ENCODE data around the gene PDE4D. TPM values are rescaled to one million over a fixed set of nuclear protein-coding genes. Genes with fewer than 3 reads are reported as not detected.
A peak's percentile ranks its signal among the peaks of the same experiment; 100 is the strongest.

Gene PDE4D
- total RNA-seq, 1 experiment from 2014 or later = 32.5 TPM

GRCh38 chr5:59863777-59864176, 29.7 kb downstream of the PDE4D start:
- H3K4me3 ChIP-seq = no peak overlapping the region
- DNase-seq = no peak
- H3K36me3 ChIP-seq = no peaks in the 10 kb centered on the region
- H3K4me1 ChIP-seq = peaks cover 12% of the 10 kb centered on the region
- 0 out of 2 replicates have a peak, but pooled peaks cover 2% of the 10 kb centered on the region for H3K9me3 ChIP-seq (replicated peaks)
- no peak overlapping the region for H3K27ac ChIP-seq
- no peaks in the 10 kb centered on the region for H3K27me3 ChIP-seq

DNA sequence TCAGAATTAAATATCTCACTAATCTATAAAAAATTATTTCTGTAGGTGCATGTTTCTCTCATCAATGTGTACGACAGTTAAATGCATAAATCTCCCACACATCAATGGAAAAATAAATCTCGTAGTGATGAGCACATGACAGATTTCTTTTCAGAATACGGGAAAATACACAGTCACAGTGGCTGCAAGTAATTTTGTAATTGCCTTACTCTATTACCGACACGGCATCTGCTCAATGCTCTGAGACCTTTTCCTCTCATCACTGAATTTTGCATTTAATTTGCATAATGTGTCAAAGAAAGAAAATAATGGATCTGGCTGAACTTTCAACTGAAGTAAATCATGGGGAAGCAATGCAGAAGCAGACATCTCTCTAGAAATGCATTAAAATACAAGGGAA, 37.2 kb downstream of the PDE4D start:
- H3K27me3 ChIP-seq = no peaks in the 10 kb centered on the region; the same call in 1 of the 2 replicates
- H3K4me1 ChIP-seq = peaks cover 2% of the 10 kb centered on the region
- H3K36me3 ChIP-seq = no peaks in the 10 kb centered on the region
- no peak overlapping the region for H3K4me3 ChIP-seq
- 0 out of 2 replicates have a peak, but pooled peaks cover 2% of the 10 kb centered on the region for H3K9me3 ChIP-seq (replicated peaks)
- no peak for DNase-seq
- H3K27ac ChIP-seq = no peak overlapping the region

DNA sequence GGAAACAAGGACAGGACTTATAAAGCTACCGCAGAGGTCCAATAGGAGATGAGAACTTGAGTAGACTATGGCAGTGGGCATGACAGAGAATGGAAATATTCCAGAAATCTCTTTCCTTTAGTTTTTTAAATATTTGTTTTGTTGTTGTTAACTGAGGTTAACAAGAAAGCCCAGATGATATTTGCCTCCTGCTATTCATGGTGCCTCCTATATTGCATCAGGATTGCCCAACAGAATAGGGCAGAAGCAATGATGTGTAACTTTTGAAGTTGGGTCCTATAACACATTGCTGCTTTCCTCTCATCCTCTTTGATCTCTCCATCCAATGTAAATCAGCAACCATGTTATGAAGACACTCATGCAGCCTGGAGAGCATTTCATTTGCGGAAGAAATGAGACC, 42.8 kb downstream of the PDE4D start:
- Histone ChIP-seq H3K27me3 (no peaks in the 10 kb centered on the region; the same call in 1 of the 2 replicates), H3K9me3 (replicated peaks) (no peaks in the 10 kb centered on the region), H3K4me3 (no peak overlapping the region), H3K4me1 (no peaks in the 10 kb centered on the region), H3K36me3 (no peaks in the 10 kb centered on the region), H3K27ac (no peak overlapping the region)
- DNase-seq = no peak

GRCh38 chr5:59847586-59847985, 45.9 kb downstream of the PDE4D start:
- H3K36me3 ChIP-seq = no peaks in the 10 kb centered on the region
- H3K27ac ChIP-seq = no peak overlapping the region
- H3K4me1 ChIP-seq = no peaks in the 10 kb centered on the region
- H3K4me3 ChIP-seq = no peak overlapping the region
- DNase-seq = no peak
- no peaks in the 10 kb centered on the region for H3K27me3 ChIP-seq
- H3K9me3 ChIP-seq (replicated peaks) = no peaks in the 10 kb centered on the region

DNA sequence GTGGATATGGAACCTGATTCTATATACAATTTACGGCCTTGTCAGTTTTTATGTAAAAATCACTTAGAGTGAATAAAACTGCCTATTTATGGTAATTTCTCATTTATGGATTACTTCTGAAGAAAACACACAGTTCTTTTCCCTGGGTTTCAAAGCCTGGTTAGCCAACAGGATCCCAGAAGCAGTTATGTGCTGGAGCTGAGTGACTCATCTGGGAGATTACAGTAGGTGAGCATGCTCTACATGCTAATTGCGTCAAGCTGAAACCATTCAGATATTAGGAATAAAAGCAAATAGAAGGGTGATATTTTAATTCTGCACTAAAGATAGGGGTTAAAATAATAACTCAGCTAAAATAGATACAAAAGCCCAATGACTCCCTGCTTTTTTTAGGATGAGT, 47.8 kb downstream of the PDE4D start:
- Histone ChIP-seq H3K4me1 (peaks cover 8% of the 10 kb centered on the region), H3K4me3 (no peak overlapping the region), H3K36me3 (no peaks in the 10 kb centered on the region), H3K27ac (no peak overlapping the region), H3K27me3 (no peaks in the 10 kb centered on the region), H3K9me3 (replicated peaks) (no peaks in the 10 kb centered on the region)
- DNase-seq = no peak

DNA sequence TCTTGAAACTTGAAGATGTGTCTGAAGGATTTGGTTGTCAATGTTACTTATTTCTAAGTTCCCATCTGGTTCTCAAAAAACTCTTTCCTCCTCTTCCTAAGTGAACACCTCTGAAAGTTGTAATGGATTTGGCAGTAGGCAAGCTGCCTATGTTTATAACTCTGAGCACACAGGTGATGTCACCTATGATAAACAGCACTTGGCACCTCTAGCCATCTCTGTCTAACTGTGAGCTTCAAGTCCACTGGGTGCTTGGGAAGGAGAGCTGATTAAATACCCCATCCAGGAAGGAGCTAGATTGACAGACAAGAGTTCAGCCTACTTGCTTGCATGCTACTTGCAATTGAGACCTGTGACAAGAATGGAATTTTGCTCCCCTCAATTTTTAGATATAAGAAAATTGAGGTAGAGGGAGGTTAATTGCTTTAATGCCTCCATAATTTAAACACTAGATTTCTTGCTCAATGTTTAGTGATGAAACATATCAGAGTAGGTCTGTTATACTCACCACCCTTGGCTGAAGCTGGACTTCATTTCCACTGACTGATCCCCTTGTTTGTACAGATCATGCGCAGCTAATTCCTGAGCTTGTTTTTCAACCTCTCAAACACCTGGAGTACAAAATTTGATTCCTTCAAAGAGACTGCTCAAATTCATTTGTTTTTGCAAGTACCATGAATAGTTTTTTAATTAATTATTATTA, 49.9 kb downstream of the PDE4D start:
- Histone ChIP-seq H3K27me3 (no peaks in the 10 kb centered on the region), H3K4me1 (peaks cover 16% of the 10 kb centered on the region), H3K9me3 (replicated peaks) (no peaks in the 10 kb centered on the region), H3K36me3 (no peaks in the 10 kb centered on the region), H3K4me3 (no peak overlapping the region), H3K27ac (no peak overlapping the region)
- DNase-seq = no peak

- no peak for DNase-seq
- no peaks in the 10 kb centered on the region for H3K27me3 ChIP-seq
Observed at GRCh38 chr5:59842999-59843398, 50.5 kb downstream of the PDE4D start.

DNA sequence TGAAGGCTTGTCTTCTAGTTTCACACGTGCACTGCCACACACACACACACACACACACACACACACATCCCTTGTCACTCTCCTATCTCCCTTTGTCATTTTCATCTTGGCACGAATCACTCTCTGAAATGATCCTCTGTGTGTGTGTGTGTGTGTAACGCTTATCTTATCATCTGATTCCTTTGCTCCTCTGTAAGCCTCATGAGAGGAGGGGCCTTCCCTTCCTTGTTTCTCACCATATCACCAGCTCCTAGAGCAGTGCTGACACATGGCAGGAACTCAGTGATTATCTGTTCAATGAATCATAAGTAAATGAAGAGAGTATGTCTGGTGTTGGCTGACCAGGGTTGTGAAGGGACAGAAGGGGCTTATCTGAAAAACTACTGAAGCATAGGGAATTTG, 53.3 kb downstream of the PDE4D start:
- Histone ChIP-seq H3K9me3 (replicated peaks) (no peaks in the 10 kb centered on the region), H3K27me3 (no peaks in the 10 kb centered on the region), H3K27ac (peak overlapping the region; percentile 30), H3K4me3 (no peak overlapping the region), H3K36me3 (no peaks in the 10 kb centered on the region), H3K4me1 (peaks cover 16% of the 10 kb centered on the region)
- peak; percentile 47 to 63 for DNase-seq

More at GRCh38 chr5:59842999-59843398, 50.5 kb downstream of the PDE4D start:
- Histone ChIP-seq H3K4me3 (no peak overlapping the region), H3K9me3 (replicated peaks) (no peaks in the 10 kb centered on the region), H3K4me1 (peaks cover 16% of the 10 kb centered on the region), H3K36me3 (no peaks in the 10 kb centered on the region), H3K27ac (no peak overlapping the region)

- no peaks in the 10 kb centered on the region for H3K27me3 ChIP-seq
- no peaks in the 10 kb centered on the region for H3K36me3 ChIP-seq
- no peak for DNase-seq
- peaks cover 16% of the 10 kb centered on the region for H3K4me1 ChIP-seq
- H3K9me3 ChIP-seq (replicated peaks) = no peaks in the 10 kb centered on the region
- no peak overlapping the region for H3K4me3 ChIP-seq
- no peak overlapping the region for H3K27ac ChIP-seq
Observed at GRCh38 chr5:59838989-59839388, 54.5 kb downstream of the PDE4D start.

- Histone ChIP-seq H3K4me3 (no peak overlapping the region), H3K27ac (no peak overlapping the region), H3K9me3 (replicated peaks) (no peaks in the 10 kb centered on the region), H3K36me3 (no peaks in the 10 kb centered on the region), H3K4me1 (peaks cover 24% of the 10 kb centered on the region), H3K27me3 (no peaks in the 10 kb centered on the region)
- DNase-seq = no peak
Observed at GRCh38 chr5:59838067-59838466, 55.5 kb downstream of the PDE4D start.

DNA sequence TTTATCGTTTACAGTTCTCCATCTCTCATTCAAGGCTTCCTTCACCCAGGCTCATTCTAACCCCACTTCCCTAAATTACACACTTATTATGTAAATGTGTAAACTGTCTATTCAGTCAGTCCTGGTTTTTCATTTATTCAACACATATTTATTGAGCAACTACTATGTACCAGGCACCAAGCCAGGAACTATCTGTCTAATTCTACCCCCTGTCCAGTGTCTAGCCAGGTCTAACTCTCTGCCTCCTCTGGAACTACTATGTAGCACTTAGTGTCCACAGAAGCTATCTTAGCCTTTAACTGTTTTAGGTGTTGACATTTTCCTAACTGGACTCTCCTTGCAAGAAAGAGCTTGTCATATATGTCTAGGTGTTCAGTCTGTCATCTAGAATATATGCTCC, 56.5 kb downstream of the PDE4D start:
- H3K27ac ChIP-seq = no peak overlapping the region
- H3K9me3 ChIP-seq (replicated peaks) = no peaks in the 10 kb centered on the region
- no peaks in the 10 kb centered on the region for H3K36me3 ChIP-seq
- H3K4me1 ChIP-seq = peaks cover 33% of the 10 kb centered on the region
- no peak overlapping the region for H3K4me3 ChIP-seq
- no peaks in the 10 kb centered on the region for H3K27me3 ChIP-seq
- no peak for DNase-seq

- Histone ChIP-seq H3K27me3 (no peaks in the 10 kb centered on the region), H3K36me3 (no peaks in the 10 kb centered on the region), H3K4me1 (peaks cover 37% of the 10 kb centered on the region), H3K4me3 (no peak overlapping the region), H3K27ac (no peak overlapping the region), H3K9me3 (replicated peaks) (no peaks in the 10 kb centered on the region)
- DNase-seq = no peak
Observed at GRCh38 chr5:59835800-59836199, 57.7 kb downstream of the PDE4D start.

DNA sequence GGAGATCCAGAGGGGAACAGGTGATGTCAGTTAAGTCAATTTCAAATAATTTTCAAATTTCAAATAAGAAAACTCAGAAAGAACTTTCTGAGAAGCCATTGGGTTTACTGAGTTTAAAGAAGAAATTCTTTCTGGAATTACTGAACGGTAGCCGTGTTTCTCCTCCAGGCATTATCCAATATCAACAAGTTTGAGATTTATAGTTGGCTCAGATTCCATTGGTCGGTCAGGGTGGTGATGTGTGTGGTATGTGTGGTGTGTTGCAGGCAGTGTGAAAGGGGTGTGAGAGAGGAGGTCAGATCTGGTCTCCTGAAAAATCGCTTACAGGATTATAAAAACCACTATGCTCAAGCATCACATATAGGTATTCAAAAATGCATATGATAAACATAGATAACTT, 60.1 kb downstream of the PDE4D start:
- no peaks in the 10 kb centered on the region for H3K27me3 ChIP-seq
- H3K4me3 ChIP-seq = no peak overlapping the region
- DNase-seq = peak; percentile 7 to 44
- peak overlapping the region; percentile 40 for H3K27ac ChIP-seq
- no peaks in the 10 kb centered on the region for H3K9me3 ChIP-seq (replicated peaks)
- no peaks in the 10 kb centered on the region for H3K36me3 ChIP-seq
- H3K4me1 ChIP-seq = peaks cover 51% of the 10 kb centered on the region

GRCh38 chr5:59832577-59833301, 60.8 kb downstream of the PDE4D start:
- peak; percentile 45 to 59 for DNase-seq
- H3K9me3 ChIP-seq (replicated peaks) = no peaks in the 10 kb centered on the region
- peaks cover 53% of the 10 kb centered on the region for H3K4me1 ChIP-seq
- peak overlapping the region; percentile 40 for H3K27ac ChIP-seq
- no peaks in the 10 kb centered on the region for H3K36me3 ChIP-seq
- H3K27me3 ChIP-seq = no peaks in the 10 kb centered on the region
- no peak overlapping the region for H3K4me3 ChIP-seq

- no peak overlapping the region for H3K4me3 ChIP-seq
- H3K27me3 ChIP-seq = no peaks in the 10 kb centered on the region
- H3K36me3 ChIP-seq = no peaks in the 10 kb centered on the region
- no peaks in the 10 kb centered on the region for H3K9me3 ChIP-seq (replicated peaks)
- DNase-seq = peak in 1 of 2 experiments; percentile 27
- peaks cover 53% of the 10 kb centered on the region for H3K4me1 ChIP-seq
- peak overlapping the region; percentile 40; the same call in 1 of the 2 replicates for H3K27ac ChIP-seq
Observed at GRCh38 chr5:59831326-59832010, 62.1 kb downstream of the PDE4D start.

Data from SJCRH30 (cell line).